Lower lobe of right lung (tissue), 2 donors: ENCODE measurements around the gene KCNG2. TPM values are rescaled to one million over a fixed set of nuclear protein-coding genes. Genes with fewer than 3 reads are reported as not detected.

Experiments used
- ATAC-seq, 2 donors: fragments of 200-7000 bp; cut with Tn5 transposase; one replicate each; pipeline ENCODE4 v1.9.1; 2020 to 2022; ENCODE audit warnings: mild to moderate bottlenecking in 2 of 2, moderate library complexity in 2 of 2
- DNase-seq: peaks from one replicate; pipeline ENCODE4 v3.0.0-alpha.2; 2020
- H3K27ac ChIP-seq: fragments of 200-600 bp; one replicate; pipeline ENCODE4 v1.8.0; 2022
- H3K27me3 ChIP-seq: fragments of 200-600 bp; one replicate; pipeline ENCODE4 v1.8.0; 2022; ENCODE audit warnings: low read depth
- H3K36me3 ChIP-seq: fragments of 200-600 bp; one replicate; pipeline ENCODE4 v1.8.0; 2022; ENCODE audit warnings: mild to moderate bottlenecking
- H3K4me1 ChIP-seq: fragments of 200-600 bp; one replicate; pipeline ENCODE4 v1.8.0; 2022
- H3K4me3 ChIP-seq: fragments of 200-600 bp; one replicate; pipeline ENCODE4 v1.8.0; 2022; ENCODE audit warnings: mild to moderate bottlenecking
- H3K9me3 ChIP-seq: fragments of 200-600 bp; one replicate; pipeline ENCODE4 v1.8.0; 2022
- intact Hi-C: fragments of 100-400 bp; cut with DNase I; formaldehyde crosslinking; loops from one replicate; pipeline ENCODE4 v1.11.0; 2022
- total RNA-seq: library from RNA; stranded (reverse); fragmentation: NEBNext Ultra II Directional; extraction: Animal tissue kit (Norgen Biotek cat#: 25700); gene quantifications from one replicate; pipeline ENCODE4 v1.2.1, GENCODE V29; 2021
- TF ChIP-seq, protein P1 (sequence below): fragments of 200-600 bp; IDR thresholded peaks from one replicate; pipeline ENCODE4 v1.8.0; 2022; ENCODE audit warnings: antibody characterized with exemption, mild to moderate bottlenecking
- donor health status: DM: no; HTN: yes; CAD: no; lungs with severe emphysema.

The KCNG2 gene
- total RNA-seq, 1 donor from 2014 or later, result 0.50 TPM

DNA sequence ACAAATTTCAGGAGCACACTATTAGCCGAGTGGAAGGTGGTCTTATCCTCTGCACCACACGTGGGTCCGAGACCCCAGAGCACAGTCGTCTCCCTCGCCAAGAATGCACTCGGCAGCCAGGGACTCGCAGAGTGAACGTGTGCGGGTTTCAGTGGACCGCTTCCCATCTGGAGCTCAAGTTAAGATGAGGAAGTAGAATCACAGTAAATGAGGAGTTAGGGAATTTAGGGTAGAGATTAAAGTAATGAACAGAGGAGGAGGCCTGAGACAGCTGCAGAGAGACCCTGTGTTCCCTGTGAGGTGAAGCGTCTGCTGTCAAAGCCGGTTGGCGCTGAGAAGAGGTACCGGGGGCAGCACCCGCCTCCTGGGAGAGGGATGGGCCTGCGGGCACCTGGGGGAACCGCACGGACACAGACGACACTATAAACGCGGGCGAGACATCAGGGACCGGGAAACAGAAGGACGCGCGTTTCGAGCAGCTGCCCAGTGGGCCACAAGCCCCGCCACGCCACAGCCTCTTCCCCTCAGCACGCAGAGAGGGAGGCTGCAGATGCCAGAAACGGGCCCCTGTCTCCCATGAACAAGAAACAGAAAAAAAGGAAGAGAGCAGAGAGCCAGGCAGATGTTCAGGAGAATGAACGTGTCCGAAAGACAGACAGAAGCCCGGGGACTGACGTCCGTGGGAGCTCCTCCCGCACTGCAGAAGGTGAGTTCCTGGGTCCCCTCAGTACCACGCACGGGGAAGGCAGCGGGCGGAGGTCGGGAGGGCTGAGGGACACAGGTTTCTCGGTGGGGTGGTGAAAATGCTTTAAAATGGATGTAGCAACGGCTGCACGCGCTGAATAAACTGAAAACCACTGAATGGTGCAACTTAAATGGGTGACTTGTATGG is 5.4 kb upstream of the KCNG2 start:
- TF ChIP-seq, protein P1, sequence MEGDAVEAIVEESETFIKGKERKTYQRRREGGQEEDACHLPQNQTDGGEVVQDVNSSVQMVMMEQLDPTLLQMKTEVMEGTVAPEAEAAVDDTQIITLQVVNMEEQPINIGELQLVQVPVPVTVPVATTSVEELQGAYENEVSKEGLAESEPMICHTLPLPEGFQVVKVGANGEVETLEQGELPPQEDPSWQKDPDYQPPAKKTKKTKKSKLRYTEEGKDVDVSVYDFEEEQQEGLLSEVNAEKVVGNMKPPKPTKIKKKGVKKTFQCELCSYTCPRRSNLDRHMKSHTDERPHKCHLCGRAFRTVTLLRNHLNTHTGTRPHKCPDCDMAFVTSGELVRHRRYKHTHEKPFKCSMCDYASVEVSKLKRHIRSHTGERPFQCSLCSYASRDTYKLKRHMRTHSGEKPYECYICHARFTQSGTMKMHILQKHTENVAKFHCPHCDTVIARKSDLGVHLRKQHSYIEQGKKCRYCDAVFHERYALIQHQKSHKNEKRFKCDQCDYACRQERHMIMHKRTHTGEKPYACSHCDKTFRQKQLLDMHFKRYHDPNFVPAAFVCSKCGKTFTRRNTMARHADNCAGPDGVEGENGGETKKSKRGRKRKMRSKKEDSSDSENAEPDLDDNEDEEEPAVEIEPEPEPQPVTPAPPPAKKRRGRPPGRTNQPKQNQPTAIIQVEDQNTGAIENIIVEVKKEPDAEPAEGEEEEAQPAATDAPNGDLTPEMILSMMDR, result no peak
- no peaks in the 10 kb centered on the region for H3K36me3 ChIP-seq
- H3K9me3 ChIP-seq, result no peaks in the 10 kb centered on the region
- H3K4me1 ChIP-seq, result peaks cover 22% of the 10 kb centered on the region
- H3K27ac ChIP-seq, result peak overlapping the region; percentile 51
- H3K27me3 ChIP-seq, result peaks cover 54% of the 10 kb centered on the region
- intact Hi-C loops, result no loop called here
- H3K4me3 ChIP-seq, result peak overlapping the region; percentile 4
- DNase-seq (no peak), ATAC-seq (no peak)

DNA sequence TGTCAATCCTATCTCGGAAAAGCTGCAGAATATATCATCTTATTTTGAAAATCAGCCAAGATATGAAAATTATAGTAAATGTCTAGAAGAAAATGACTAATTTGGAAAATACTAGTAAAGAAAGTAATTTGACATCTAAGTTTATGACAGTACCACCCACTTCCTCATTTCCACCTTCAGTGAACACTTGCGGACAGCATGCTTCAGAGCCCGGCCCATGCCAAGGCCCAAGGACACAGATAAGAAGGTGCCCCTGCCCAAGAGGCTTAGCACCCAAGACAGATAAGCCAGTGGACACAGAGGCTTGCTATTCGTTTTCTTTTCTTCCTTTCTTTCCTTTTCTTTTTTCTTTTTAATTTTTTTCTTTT is 4.8 kb upstream of the KCNG2 start:
- H3K4me1 ChIP-seq, result peaks cover 23% of the 10 kb centered on the region
- H3K27ac ChIP-seq, result no peak overlapping the region
- H3K4me3 ChIP-seq, result no peak overlapping the region
- H3K9me3 ChIP-seq, result no peaks in the 10 kb centered on the region
- peak; percentile 71 for DNase-seq
- peaks cover 54% of the 10 kb centered on the region for H3K27me3 ChIP-seq
- no peaks in the 10 kb centered on the region for H3K36me3 ChIP-seq
- intact Hi-C loops, result no loop called here
- TF ChIP-seq, protein P1, result no peak
- no peak for ATAC-seq

DNA sequence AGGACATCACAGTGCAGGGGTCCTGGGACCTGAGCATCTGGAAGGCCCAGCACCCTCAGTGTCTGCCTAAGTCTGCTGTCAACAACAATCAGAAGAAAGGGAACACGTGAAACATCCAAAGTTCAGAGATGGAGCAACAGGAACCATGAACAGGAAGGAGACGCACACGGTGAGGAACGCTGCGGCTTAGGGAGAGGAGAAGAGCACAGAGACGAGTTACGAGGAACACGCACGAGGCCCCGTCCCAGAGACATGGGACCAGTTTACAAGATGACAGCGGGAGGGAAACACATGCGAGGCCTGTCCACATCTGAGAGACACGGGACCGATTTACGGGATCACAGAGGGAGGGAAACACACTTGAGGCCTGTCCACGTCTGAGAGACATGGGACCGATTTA is 2.9 kb upstream of the KCNG2 start:
- Histone ChIP-seq H3K27ac (no peak overlapping the region), H3K27me3 (peaks cover 55% of the 10 kb centered on the region), H3K9me3 (no peaks in the 10 kb centered on the region), H3K4me3 (no peak overlapping the region), H3K36me3 (no peaks in the 10 kb centered on the region), H3K4me1 (peaks cover 30% of the 10 kb centered on the region)
- TF ChIP-seq, protein P1, result no peak
- DNase-seq (no peak), ATAC-seq (no peak)
- intact Hi-C loops, result no loop called here

GRCh38 chr18:79795446-79795845 is 2.3 kb upstream of the KCNG2 start:
- Histone ChIP-seq H3K27me3 (peaks cover 57% of the 10 kb centered on the region), H3K27ac (no peak overlapping the region), H3K36me3 (no peaks in the 10 kb centered on the region), H3K4me1 (peaks cover 30% of the 10 kb centered on the region), H3K9me3 (no peaks in the 10 kb centered on the region), H3K4me3 (no peak overlapping the region)
- DNase-seq (no peak), ATAC-seq (no peak)
- TF ChIP-seq, protein P1, result no peak
- intact Hi-C loops, result no loop called here

DNA sequence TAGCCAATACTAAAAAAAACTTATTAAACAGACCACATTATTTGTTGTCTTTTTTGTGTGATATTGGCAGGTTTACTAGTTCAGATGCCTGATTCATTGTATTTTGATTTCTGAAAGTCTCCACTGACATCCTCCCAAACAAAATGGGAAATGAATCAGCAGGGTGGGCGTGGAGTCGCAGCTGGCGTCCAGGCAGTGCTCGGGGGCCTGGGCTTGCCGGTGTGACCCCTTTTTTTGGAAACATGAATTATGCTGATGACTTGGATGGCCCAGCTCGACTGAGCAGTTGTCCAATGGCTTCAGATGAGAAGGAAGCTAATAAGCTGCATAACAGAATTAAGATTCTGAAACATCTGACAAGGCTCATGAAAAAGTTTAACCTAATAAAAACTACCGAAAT is 1.7 kb upstream of the KCNG2 start:
- Histone ChIP-seq H3K36me3 (no peaks in the 10 kb centered on the region), H3K27ac (no peak overlapping the region), H3K4me1 (peaks cover 29% of the 10 kb centered on the region), H3K9me3 (no peaks in the 10 kb centered on the region), H3K27me3 (peaks cover 61% of the 10 kb centered on the region), H3K4me3 (no peak overlapping the region)
- TF ChIP-seq, protein P1, result no peak
- DNase-seq (no peak), ATAC-seq (no peak)
- intact Hi-C loops, result no loop called here
